HepG2 (cell line): ENCODE measurements around the gene SLC66A3. TPM values are rescaled to one million over a fixed set of nuclear protein-coding genes. Genes with fewer than 3 reads are reported as not detected.

ENCODE experiments used
- CHD4 ChIP-seq: fragments of 200-600 bp; sonication (generic); IDR thresholded peaks from 2 replicates; pipeline ENCODE4 v1.7.0; 2017; ENCODE audit warnings: mild to moderate bottlenecking, low read length, borderline replicate concordance
- IKZF1 ChIP-seq: fragments of 450-650 bp; IDR thresholded peaks from 2 replicates; pipeline ENCODE4 v1.7.1; 2016
- KMT2B ChIP-seq: IDR thresholded peaks from 2 replicates; pipeline ENCODE4 v1.6.1; 2016; ENCODE audit warnings: missing genetic modification reagents, missing compliant biosample characterization
- MIXL1 ChIP-seq: IDR thresholded peaks from 2 replicates; pipeline ENCODE4 v1.6.1; 2016
- PHF21A ChIP-seq: sonication (generic); formaldehyde crosslinking; IDR thresholded peaks from 2 replicates; pipeline ENCODE4 v1.5.0; 2020; ENCODE audit warnings: mild to moderate bottlenecking, missing genetic modification reagents
- SAFB2 ChIP-seq: sonication (generic); formaldehyde crosslinking; IDR thresholded peaks from 2 replicates; pipeline ENCODE4 v1.5.1; 2020; ENCODE audit warnings: missing genetic modification reagents, low read depth, mild to moderate bottlenecking, borderline replicate concordance
- ZFP36 ChIP-seq: fragments of 150-350 bp; IDR thresholded peaks from 2 replicates; pipeline ENCODE4 v1.6.1; 2018; ENCODE audit warnings: borderline replicate concordance, low read length, low read depth; ENCODE audit not compliant: partially characterized antibody
- ZMYM2 ChIP-seq: sonication (generic); formaldehyde crosslinking; IDR thresholded peaks from 2 replicates; pipeline ENCODE4 v1.8.0; 2022; ENCODE audit warnings: mild to moderate bottlenecking, missing genetic modification reagents
- ZNF12 ChIP-seq: sonication (generic); formaldehyde crosslinking; IDR thresholded peaks from 2 replicates; pipeline ENCODE4 v1.5.0; 2020; ENCODE audit warnings: missing genetic modification reagents
- ZNF432 ChIP-seq: sonication (generic); formaldehyde crosslinking; IDR thresholded peaks from 2 replicates; pipeline ENCODE4 v1.5.0; 2020; ENCODE audit warnings: missing genetic modification reagents, mild to moderate bottlenecking, borderline replicate concordance
- ZNF446 ChIP-seq: sonication (generic); formaldehyde crosslinking; IDR thresholded peaks from 2 replicates; pipeline ENCODE4 v1.5.0; 2020; ENCODE audit warnings: mild to moderate bottlenecking, missing genetic modification reagents
- ZNF558 ChIP-seq: sonication (generic); formaldehyde crosslinking; IDR thresholded peaks from 2 replicates; pipeline ENCODE4 v1.9.0; 2022; ENCODE audit warnings: mild to moderate bottlenecking, missing genetic modification reagents, borderline replicate concordance
- ZNF569 ChIP-seq: sonication (generic); formaldehyde crosslinking; IDR thresholded peaks from 2 replicates; pipeline ENCODE4 v1.5.0; 2020; ENCODE audit warnings: mild to moderate bottlenecking, missing genetic modification reagents, moderate library complexity, borderline replicate concordance
- ZZZ3 ChIP-seq: sonication (generic); formaldehyde crosslinking; IDR thresholded peaks from 2 replicates; pipeline ENCODE4 v1.4.0; 2020; ENCODE audit warnings: missing genetic modification reagents, mild to moderate bottlenecking, borderline replicate concordance
- polyA plus RNA-seq, 8 experiments: library from polyadenylated mRNA; depleted of rRNA in 3 of 8; stranded (reverse) in 7 of 8; unstranded in 1 of 8; fragments of >200 nt; fragmentation: Illumina TruSeq in 4 of 8; extraction: Trizol in 4 of 8; gene quantifications; 2 replicates each; pipeline versions ENCODE4 v1.2.1 to v1.2.3, GENCODE V29; 2011 to 2016; ENCODE audit warnings: low read depth in 4 of 8, missing spikeins in 1 of 8, mixed read lengths in 1 of 8; ENCODE audit not compliant: insufficient read depth in 1 of 8
- total RNA-seq, 5 experiments: library from RNA; depleted of rRNA; stranded (reverse); fragments of >200 nt; fragmentation: Illumina TruSeq; extraction: Trizol; gene quantifications; 2 replicates each; pipeline ENCODE4 v1.2.3, GENCODE V29; 2016; ENCODE audit warnings: low read depth in 1 of 5
- TF ChIP-seq, protein P1 (sequence below): IDR thresholded peaks from 2 replicates; pipeline ENCODE4 v1.6.1; 2016; ENCODE audit warnings: low read depth, control low read depth
- TF ChIP-seq, protein P2 (sequence below): sonication (generic); formaldehyde crosslinking; conservative IDR thresholded peaks from 2 replicates; pipeline ENCODE4 v1.4.0; 2020; ENCODE audit warnings: mild to moderate bottlenecking, missing genetic modification reagents, moderate library complexity
- TF ChIP-seq, protein P3 (sequence below): sonication (generic); formaldehyde crosslinking; IDR thresholded peaks from 2 replicates; pipeline ENCODE4 v1.8.0; 2022; ENCODE audit warnings: mild to moderate bottlenecking, missing genetic modification reagents, borderline replicate concordance
- TF ChIP-seq, protein P4 (sequence below), 2 experiments: sonication (generic) in 1 of 2; formaldehyde crosslinking in 1 of 2; IDR thresholded peaks; 2 replicates each; pipeline versions ENCODE4 v1.4.0 to v1.6.1; 2016 to 2020; ENCODE audit warnings: borderline replicate concordance in 1 of 2, low read depth in 1 of 2, mild to moderate bottlenecking in 1 of 2, missing genetic modification reagents in 1 of 2

Gene SLC66A3
- total and polyA plus RNA-seq, 2 of the 13 experiments (the other 11 are each of a cell fraction or from before 2014, with no cell fraction given) = 2.2 to 3.7 TPM

DNA sequence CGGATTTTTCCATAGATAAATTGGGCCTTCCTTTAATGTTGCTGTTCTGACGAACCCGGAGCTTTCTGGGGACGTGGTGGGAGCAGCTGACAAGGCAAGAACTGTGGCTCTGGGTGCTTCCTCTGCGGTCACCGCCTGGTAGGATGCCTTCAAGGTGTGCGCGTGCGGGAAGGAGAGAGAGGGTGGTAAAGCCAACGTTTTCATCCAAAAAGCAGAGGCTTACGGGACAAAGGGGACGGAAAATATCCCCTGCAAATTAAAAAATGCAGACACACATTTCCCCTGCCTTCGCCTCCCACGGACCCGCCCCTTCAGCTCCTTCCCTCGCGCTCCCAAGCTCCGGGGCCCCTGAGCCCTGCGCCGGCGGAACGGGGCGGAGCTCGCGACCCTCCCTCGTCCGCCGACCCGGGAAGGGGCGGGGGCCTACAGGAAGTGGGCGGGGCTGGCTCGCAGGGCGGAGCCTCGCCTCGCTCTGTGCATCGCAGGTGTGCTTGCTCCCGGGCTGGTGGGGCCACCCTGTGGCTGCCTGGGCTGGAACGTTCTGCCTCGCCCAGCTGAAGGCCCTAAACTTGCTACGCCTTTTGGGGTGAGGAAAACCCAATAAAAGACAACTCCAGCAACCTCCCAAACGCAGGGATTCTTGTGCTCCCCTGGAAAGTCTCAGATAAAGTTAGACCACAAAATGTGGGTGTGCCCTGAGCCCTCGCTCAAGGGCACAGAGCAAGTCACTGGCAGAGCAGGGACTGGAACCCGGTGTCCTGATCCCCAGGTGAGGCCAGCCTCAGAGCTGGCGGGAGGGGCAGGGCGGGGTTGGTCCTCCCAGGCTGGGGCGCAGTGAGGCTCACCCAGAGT lies 25.4 kb upstream of the SLC66A3 start (continued):
- no peak for TF ChIP-seq CHD4
- 0 out of 2 replicates have a peak, but pooled peaks have one; percentile 25 for TF ChIP-seq KMT2B
- TF ChIP-seq ZNF558 (CRISPR knock-in tag) = peak; percentile 69; the same call in 1 of the 2 replicates
- no peak for TF ChIP-seq ZNF432 (CRISPR knock-in tag)
- no peak for TF ChIP-seq SAFB2 (CRISPR knock-in tag)
- no peak for TF ChIP-seq ZNF569 (CRISPR knock-in tag)
- no peak for TF ChIP-seq PHF21A (CRISPR knock-in tag)
- 0 out of 2 replicates have a peak, but pooled peaks have one; percentile 56 for TF ChIP-seq ZMYM2
- no peak for TF ChIP-seq IKZF1
- TF ChIP-seq, protein P1, sequence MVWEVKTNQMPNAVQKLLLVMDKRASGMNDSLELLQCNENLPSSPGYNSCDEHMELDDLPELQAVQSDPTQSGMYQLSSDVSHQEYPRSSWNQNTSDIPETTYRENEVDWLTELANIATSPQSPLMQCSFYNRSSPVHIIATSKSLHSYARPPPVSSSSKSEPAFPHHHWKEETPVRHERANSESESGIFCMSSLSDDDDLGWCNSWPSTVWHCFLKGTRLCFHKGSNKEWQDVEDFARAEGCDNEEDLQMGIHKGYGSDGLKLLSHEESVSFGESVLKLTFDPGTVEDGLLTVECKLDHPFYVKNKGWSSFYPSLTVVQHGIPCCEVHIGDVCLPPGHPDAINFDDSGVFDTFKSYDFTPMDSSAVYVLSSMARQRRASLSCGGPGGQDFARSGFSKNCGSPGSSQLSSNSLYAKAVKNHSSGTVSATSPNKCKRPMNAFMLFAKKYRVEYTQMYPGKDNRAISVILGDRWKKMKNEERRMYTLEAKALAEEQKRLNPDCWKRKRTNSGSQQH = no peak
- TF ChIP-seq ZNF446 = 0 out of 2 replicates have a peak, but pooled peaks have one; percentile 70
- no peak for TF ChIP-seq ZFP36
- TF ChIP-seq, protein P2, sequence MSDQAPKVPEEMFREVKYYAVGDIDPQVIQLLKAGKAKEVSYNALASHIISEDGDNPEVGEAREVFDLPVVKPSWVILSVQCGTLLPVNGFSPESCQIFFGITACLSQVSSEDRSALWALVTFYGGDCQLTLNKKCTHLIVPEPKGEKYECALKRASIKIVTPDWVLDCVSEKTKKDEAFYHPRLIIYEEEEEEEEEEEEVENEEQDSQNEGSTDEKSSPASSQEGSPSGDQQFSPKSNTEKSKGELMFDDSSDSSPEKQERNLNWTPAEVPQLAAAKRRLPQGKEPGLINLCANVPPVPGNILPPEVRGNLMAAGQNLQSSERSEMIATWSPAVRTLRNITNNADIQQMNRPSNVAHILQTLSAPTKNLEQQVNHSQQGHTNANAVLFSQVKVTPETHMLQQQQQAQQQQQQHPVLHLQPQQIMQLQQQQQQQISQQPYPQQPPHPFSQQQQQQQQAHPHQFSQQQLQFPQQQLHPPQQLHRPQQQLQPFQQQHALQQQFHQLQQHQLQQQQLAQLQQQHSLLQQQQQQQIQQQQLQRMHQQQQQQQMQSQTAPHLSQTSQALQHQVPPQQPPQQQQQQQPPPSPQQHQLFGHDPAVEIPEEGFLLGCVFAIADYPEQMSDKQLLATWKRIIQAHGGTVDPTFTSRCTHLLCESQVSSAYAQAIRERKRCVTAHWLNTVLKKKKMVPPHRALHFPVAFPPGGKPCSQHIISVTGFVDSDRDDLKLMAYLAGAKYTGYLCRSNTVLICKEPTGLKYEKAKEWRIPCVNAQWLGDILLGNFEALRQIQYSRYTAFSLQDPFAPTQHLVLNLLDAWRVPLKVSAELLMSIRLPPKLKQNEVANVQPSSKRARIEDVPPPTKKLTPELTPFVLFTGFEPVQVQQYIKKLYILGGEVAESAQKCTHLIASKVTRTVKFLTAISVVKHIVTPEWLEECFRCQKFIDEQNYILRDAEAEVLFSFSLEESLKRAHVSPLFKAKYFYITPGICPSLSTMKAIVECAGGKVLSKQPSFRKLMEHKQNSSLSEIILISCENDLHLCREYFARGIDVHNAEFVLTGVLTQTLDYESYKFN (CRISPR knock-in tag) = peak; percentile 65
- TF ChIP-seq, protein P3, sequence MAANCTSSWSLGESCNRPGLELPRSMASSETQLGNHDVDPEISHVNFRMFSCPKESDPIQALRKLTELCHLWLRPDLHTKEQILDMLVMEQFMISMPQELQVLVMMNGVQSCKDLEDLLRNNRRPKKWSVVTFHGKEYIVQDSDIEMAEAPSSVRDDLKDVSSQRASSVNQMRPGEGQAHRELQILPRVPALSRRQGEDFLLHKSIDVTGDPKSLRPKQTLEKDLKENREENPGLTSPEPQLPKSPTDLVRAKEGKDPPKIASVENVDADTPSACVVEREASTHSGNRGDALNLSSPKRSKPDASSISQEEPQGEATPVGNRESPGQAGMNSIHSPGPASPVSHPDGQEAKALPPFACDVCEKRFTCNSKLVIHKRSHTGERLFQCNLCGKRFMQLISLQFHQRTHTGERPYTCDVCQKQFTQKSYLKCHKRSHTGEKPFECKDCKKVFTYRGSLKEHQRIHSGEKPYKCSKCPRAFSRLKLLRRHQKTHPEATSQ (CRISPR knock-in tag) = no peak
- TF ChIP-seq, protein P4, sequence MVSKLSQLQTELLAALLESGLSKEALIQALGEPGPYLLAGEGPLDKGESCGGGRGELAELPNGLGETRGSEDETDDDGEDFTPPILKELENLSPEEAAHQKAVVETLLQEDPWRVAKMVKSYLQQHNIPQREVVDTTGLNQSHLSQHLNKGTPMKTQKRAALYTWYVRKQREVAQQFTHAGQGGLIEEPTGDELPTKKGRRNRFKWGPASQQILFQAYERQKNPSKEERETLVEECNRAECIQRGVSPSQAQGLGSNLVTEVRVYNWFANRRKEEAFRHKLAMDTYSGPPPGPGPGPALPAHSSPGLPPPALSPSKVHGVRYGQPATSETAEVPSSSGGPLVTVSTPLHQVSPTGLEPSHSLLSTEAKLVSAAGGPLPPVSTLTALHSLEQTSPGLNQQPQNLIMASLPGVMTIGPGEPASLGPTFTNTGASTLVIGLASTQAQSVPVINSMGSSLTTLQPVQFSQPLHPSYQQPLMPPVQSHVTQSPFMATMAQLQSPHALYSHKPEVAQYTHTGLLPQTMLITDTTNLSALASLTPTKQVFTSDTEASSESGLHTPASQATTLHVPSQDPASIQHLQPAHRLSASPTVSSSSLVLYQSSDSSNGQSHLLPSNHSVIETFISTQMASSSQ (IDR thresholded peaks at IDR 0.05; ENCODE audit: low read depth) = no peak
- TF ChIP-seq, protein P4 (CRISPR knock-in tag; IDR thresholded peaks at IDR 0.05; ENCODE audit: borderline replicate concordance) = no peak
- TF ChIP-seq ZZZ3 (CRISPR knock-in tag) = no peak
- TF ChIP-seq ZNF12 (CRISPR knock-in tag) = no peak
- TF ChIP-seq MIXL1 = peak; percentile 31; the same call in 1 of the 2 replicates
